Tibial nerve (tissue), 3 donors: ENCODE results near the gene ABHD12B.

Source experiments
- CTCF ChIP-seq, 5 experiments: fragments of 200-600 bp in 3 of 5; fragments of 450-650 bp in 2 of 5; sonication (generic) in 3 of 5; IDR thresholded peaks; one replicate each; pipeline ENCODE4 v1.5.1; 2016 to 2019; ENCODE audit warnings: antibody characterized with exemption in 5 of 5, mild to moderate bottlenecking in 3 of 5, moderate library complexity in 2 of 5
- POLR2A ChIP-seq, 2 donors: fragments of 450-650 bp; IDR thresholded peaks; one replicate each; pipeline ENCODE4 v1.6.1; 2017; ENCODE audit warnings: antibody characterized with exemption in 2 of 2, mild to moderate bottlenecking in 2 of 2, moderate library complexity in 2 of 2

GRCh38 chr14:50844391-50844790 is 27.5 kb upstream of the ABHD12B start:
- TF ChIP-seq CTCF (IDR thresholded peaks at IDR 0.05) (no peak), POLR2A (IDR thresholded peaks at IDR 0.05) (no peak)
